H1 (cell line): ENCODE results near the gene ADGRE2. TPM values are rescaled to one million over a fixed set of nuclear protein-coding genes. Genes with fewer than 3 reads are reported as not detected.

Source experiments
- CTCF ChIA-PET: fragments of 300-600 bp; sonication (Branson Sonifier 250); formaldehyde crosslinking; loops from one replicate; lab custom pipeline; 2021; ENCODE audit not compliant: partially characterized antibody; lab: Charles Lee
- POLR2A ChIA-PET: fragments of 300-600 bp; sonication (Branson Sonifier 250); formaldehyde crosslinking; loops from one replicate; lab custom pipeline; 2021; ENCODE audit warnings: inconsistent platforms; ENCODE audit not compliant: partially characterized antibody; lab: Charles Lee
- DNase-seq, 2 experiments: peaks; one replicate each; pipeline versions ENCODE4 v3.0.0 to v3.0.0-alpha.2; 2010 to 2022; ENCODE audit warnings: low spot score in 2 of 2, low read depth in 1 of 2, mixed read lengths in 1 of 2
- FAIRE-seq: peaks from 2 replicates; lab custom pipeline; 2011; peaks lifted over from hg19 to GRCh38; lab: Jason Lieb, UNC
- H2AFZ ChIP-seq: 2 replicates; pipeline ENCODE4 v1.8.1; 2012; ENCODE audit warnings: low read length, inconsistent platforms
- H2AK5ac ChIP-seq: 2 replicates; pipeline ENCODE4 v1.6.1; 2013; ENCODE audit warnings: low read depth, low read length
- H2BK120ac ChIP-seq: replicated peaks from 2 replicates; pipeline ENCODE3; 2013; ENCODE audit warnings: low read depth, low read length, inconsistent platforms
- H2BK12ac ChIP-seq: 2 replicates; pipeline ENCODE4 v1.6.1; 2013; ENCODE audit warnings: low read depth, low read length
- H2BK15ac ChIP-seq: 2 replicates; pipeline ENCODE4 v1.6.1; 2013; ENCODE audit warnings: low read length
- H2BK20ac ChIP-seq: 2 replicates; pipeline ENCODE4 v1.6.1; 2013; ENCODE audit warnings: low read length
- H2BK5ac ChIP-seq: 2 replicates; pipeline ENCODE4 v1.6.1; 2013; ENCODE audit warnings: low read depth, low read length
- H3K14ac ChIP-seq: 2 replicates; pipeline ENCODE4 v1.6.1; 2013; ENCODE audit warnings: inconsistent platforms; ENCODE audit not compliant: insufficient read length
- H3K18ac ChIP-seq: 2 replicates; pipeline ENCODE4 v1.6.1; 2013; ENCODE audit warnings: low read length; ENCODE audit errors: extremely low read depth
- H3K23ac ChIP-seq: 2 replicates; pipeline ENCODE4 v1.6.1; 2013; ENCODE audit warnings: inconsistent platforms; ENCODE audit not compliant: insufficient read length
- H3K23me2 ChIP-seq: 2 replicates; pipeline ENCODE4 v1.6.1; 2013; ENCODE audit warnings: low read depth, low read length
- H3K27ac ChIP-seq: 2 replicates; pipeline ENCODE4 v1.6.1; 2011; ENCODE audit warnings: low read depth, low read length, inconsistent platforms
- H3K27me3 ChIP-seq, 4 experiments: replicated peaks in 1 of 4; 1 replicate in 1 of 4; 2 replicates in 3 of 4; pipeline versions ENCODE4 v1.6.1 to v1.8.1; 2011 to 2013; ENCODE audit warnings: low read length in 3 of 4, mild to moderate bottlenecking in 3 of 4, inconsistent platforms in 2 of 4, mixed read lengths in 2 of 4, moderate library complexity in 1 of 4; ENCODE audit not compliant: control insufficient read depth in 3 of 4, insufficient read depth in 3 of 4; ENCODE audit errors: extremely low read depth in 1 of 4
- H3K36me3 ChIP-seq, 4 experiments: 2 replicates each; pipeline versions ENCODE4 v1.6.1 to v1.8.1; 2011 to 2013; ENCODE audit warnings: mild to moderate bottlenecking in 4 of 4, low read length in 3 of 4, moderate library complexity in 2 of 4, control low read depth in 1 of 4, inconsistent platforms in 1 of 4; ENCODE audit not compliant: insufficient read depth in 4 of 4, control insufficient read depth in 2 of 4
- H3K4ac ChIP-seq: replicated peaks from 2 replicates; pipeline ENCODE3; 2013; ENCODE audit warnings: low read length, low read depth, mixed read lengths, inconsistent platforms; ENCODE audit not compliant: insufficient read length
- H3K4me1 ChIP-seq, 4 experiments: replicated peaks in 1 of 4; 1 replicate in 1 of 4; 2 replicates in 3 of 4; pipeline versions ENCODE4 v1.6.1 to v1.8.1; 2011 to 2013; ENCODE audit warnings: low read length in 3 of 4, inconsistent platforms in 2 of 4, mixed read lengths in 1 of 4; ENCODE audit not compliant: insufficient read depth in 4 of 4, control insufficient read depth in 3 of 4
- H3K4me2 ChIP-seq, 2 experiments: 2 replicates each; pipeline versions ENCODE4 v1.6.1 to v1.8.1; 2011 to 2013; ENCODE audit warnings: low read depth in 2 of 2, low read length in 2 of 2, control low read depth in 1 of 2, inconsistent platforms in 1 of 2, mild to moderate bottlenecking in 1 of 2; ENCODE audit not compliant: insufficient read depth in 1 of 2
- H3K4me3 ChIP-seq, 4 experiments: fragments of 200-600, 300-600 bp in 1 of 4; sonication (generic), shearing (Covaris generic), sonication (Bioruptor Twin) in 1 of 4; 2 replicates each; pipeline versions ENCODE4 v1.5.1 to v1.8.1; 2011 to 2016; ENCODE audit warnings: low read length in 4 of 4, low read depth in 3 of 4, control low read depth in 2 of 4, inconsistent platforms in 2 of 4, mild to moderate bottlenecking in 2 of 4, mixed read lengths in 1 of 4, moderate library complexity in 1 of 4; ENCODE audit not compliant: insufficient read depth in 2 of 4; ENCODE audit errors: extremely low read depth in 1 of 4
- H3K56ac ChIP-seq: replicated peaks from 2 replicates; pipeline ENCODE3; 2013; ENCODE audit warnings: low read depth, mild to moderate bottlenecking, mixed read lengths, low read length, inconsistent platforms; ENCODE audit not compliant: insufficient read length
- H3K79me1 ChIP-seq: 2 replicates; pipeline ENCODE4 v1.6.1; 2013; ENCODE audit warnings: low read depth, low read length, control low read depth
- H3K79me2 ChIP-seq, 2 experiments: 2 replicates each; pipeline versions ENCODE4 v1.6.1 to v1.8.1; 2012 to 2013; ENCODE audit warnings: low read length in 2 of 2, mild to moderate bottlenecking in 2 of 2, inconsistent platforms in 1 of 2; ENCODE audit not compliant: insufficient read depth in 2 of 2, control insufficient read depth in 1 of 2
- H3K9ac ChIP-seq, 4 experiments: replicated peaks in 1 of 4; 1 replicate in 1 of 4; 2 replicates in 3 of 4; pipeline versions ENCODE4 v1.6.1 to v1.8.1; 2011 to 2013; ENCODE audit warnings: low read depth in 3 of 4, low read length in 3 of 4, control low read depth in 2 of 4, mild to moderate bottlenecking in 2 of 4, moderate library complexity in 2 of 4, inconsistent platforms in 1 of 4; ENCODE audit errors: extremely low read depth in 1 of 4
- H3K9me3 ChIP-seq, 2 experiments: 2 replicates each; pipeline versions ENCODE4 v1.6.1 to v1.8.1; 2012 to 2013; ENCODE audit warnings: mild to moderate bottlenecking in 2 of 2, moderate library complexity in 2 of 2, control low read depth in 1 of 2, inconsistent platforms in 1 of 2, low read depth in 1 of 2, low read length in 1 of 2, mixed read lengths in 1 of 2; ENCODE audit not compliant: insufficient read depth in 2 of 2
- H4K20me1 ChIP-seq, 2 experiments: replicated peaks in 1 of 2; 2 replicates each; pipeline versions ENCODE3 to v1.8.1; 2011 to 2013; ENCODE audit warnings: inconsistent platforms in 2 of 2, low read length in 2 of 2, mild to moderate bottlenecking in 1 of 2; ENCODE audit not compliant: insufficient read depth in 2 of 2, control insufficient read depth in 1 of 2
- H4K5ac ChIP-seq: 2 replicates; pipeline ENCODE4 v1.6.1; 2013; ENCODE audit warnings: low read length, low read depth, mixed read lengths, inconsistent platforms; ENCODE audit not compliant: insufficient read length
- H4K8ac ChIP-seq: 2 replicates; pipeline ENCODE4 v1.8.0; 2013; ENCODE audit warnings: mild to moderate bottlenecking, moderate library complexity, low read length, inconsistent platforms; ENCODE audit not compliant: insufficient read depth; ENCODE audit errors: extremely low read depth
- H4K91ac ChIP-seq: replicated peaks from 2 replicates; pipeline ENCODE3; 2013; ENCODE audit warnings: low read length, mixed read lengths, inconsistent platforms; ENCODE audit not compliant: insufficient read length
- BACH1 ChIP-seq: IDR thresholded peaks from 2 replicates; pipeline ENCODE4 v1.6.1; 2012; ENCODE audit warnings: low read length, improper control_type of control experiment
- CTCF ChIP-seq, 3 experiments: IDR thresholded peaks; 1 replicate in 2 of 3; 2 replicates in 1 of 3; pipeline versions ENCODE4 v1.5.1 to v1.6.1; 2011; ENCODE audit warnings: low read length in 3 of 3, mild to moderate bottlenecking in 3 of 3, inconsistent platforms in 2 of 3, low read depth in 1 of 3, moderate library complexity in 1 of 3; ENCODE audit not compliant: insufficient read depth in 1 of 3; ENCODE audit errors: control extremely low read depth in 1 of 3
- KDM1A ChIP-seq: fragments of 200-600, 300-600 bp; sonication (generic); IDR thresholded peaks from 2 replicates; pipeline ENCODE4 v1.7.1; 2016; ENCODE audit warnings: mild to moderate bottlenecking, low read length, borderline replicate concordance
- KDM4A ChIP-seq: IDR thresholded peaks from one replicate; pipeline ENCODE4 v1.7.1; 2012; ENCODE audit warnings: low read depth, mild to moderate bottlenecking, moderate library complexity, low read length, inconsistent platforms; ENCODE audit not compliant: severe bottlenecking
- PHF8 ChIP-seq: fragments of 200-600 bp; sonication (generic); conservative IDR thresholded peaks from 2 replicates; pipeline ENCODE4 v1.7.1; 2012; ENCODE audit warnings: low read depth, mild to moderate bottlenecking, inconsistent platforms, low read length, moderate library complexity
- POLR2A ChIP-seq, 2 experiments: IDR thresholded peaks; 1 replicate in 1 of 2; 2 replicates in 1 of 2; pipeline ENCODE4 v1.6.1; 2011; ENCODE audit warnings: low read depth in 2 of 2, low read length in 2 of 2, mild to moderate bottlenecking in 2 of 2; ENCODE audit errors: control extremely low read depth in 1 of 2
- RFX5 ChIP-seq: IDR thresholded peaks from 2 replicates; pipeline ENCODE4 v1.6.1; 2011; ENCODE audit warnings: low read depth, low read length, improper control_type of control experiment, borderline replicate concordance
- TAF1 ChIP-seq: IDR thresholded peaks from 2 replicates; pipeline ENCODE4 v1.6.1; 2011; ENCODE audit warnings: mild to moderate bottlenecking, low read depth, low read length
- WGBS, 2 experiments: shearing (Covaris generic) in 1 of 2; methylation state at CpG; one replicate each; pipeline versions ENCODE4 v1.1.6 to v1.1.7; 2013 to 2015; ENCODE audit warnings: low lambda C conversion rate in 2 of 2, mixed read lengths in 2 of 2, inconsistent platforms in 1 of 2, low coverage in 1 of 2, missing lambda C conversion rate in 1 of 2; ENCODE audit not compliant: insufficient replicate concordance in 2 of 2, insufficient coverage in 1 of 2, insufficient read length in 1 of 2; ENCODE audit errors: extremely low coverage in 1 of 2, missing lambda C conversion rate in 1 of 2; 5-methylcytosine and 5-hydroxymethylcytosine counted together
- polyA plus RNA-seq, 7 experiments: library from polyadenylated mRNA; depleted of rRNA in 3 of 7; stranded (reverse) in 5 of 7; unstranded in 2 of 7; fragments of >200 nt in 5 of 7; fragments of 200-250 nt in 2 of 7; gene quantifications; 1 replicate in 5 of 7; 2 replicates in 1 of 7; 4 replicates in 1 of 7; pipeline versions ENCODE4 v1.2.1 to v1.2.3, GENCODE V29; 2011 to 2013; ENCODE audit warnings: missing spikeins in 2 of 7, mixed read lengths in 2 of 7
- total RNA-seq: library from RNA; stranded (reverse); fragmentation: NEBNext Ultra II Directional; extraction: Animal tissue kit (Norgen Biotek cat#: 25700); gene quantifications from 2 replicates; pipeline ENCODE4 v1.2.1, GENCODE V29; 2021

The ADGRE2 gene
- total and polyA plus RNA-seq, 2 of the 8 experiments (the other 6 are each of a cell fraction or from before 2014, with no cell fraction given) = 2.0 to 4.5 TPM

GRCh38 chr19:14775869-14776586, 2.3 kb downstream of the ADGRE2 start:
- DNase-seq = peak in 1 of 2 experiments; percentile 60
- Histone ChIP-seq H4K20me1 (no peaks in the 10 kb centered on the region), H3K36me3 (0 out of 8 replicates have a peak, but pooled peaks cover 0 to 9% (median 3%) of the 10 kb centered on the region in 4 experiments), H3K18ac (peak overlapping the region; percentile 78), H3K9me3 (no peaks in the 10 kb centered on the region), H4K8ac (no peak overlapping the region; the same call in 1 of the 2 replicates), H2BK15ac (no peak overlapping the region), H3K79me1 (no peaks in the 10 kb centered on the region), H2BK12ac (no peak overlapping the region), H3K4ac (no peak overlapping the region), H3K79me2 (no peaks in the 10 kb centered on the region), H3K14ac (no peak overlapping the region), H4K91ac (no peak overlapping the region), H3K4me2 (peak overlapping the region; percentile 78 to 82), H3K4me1 (peaks cover 0 to 4% (median 0%) of the 10 kb centered on the region in 4 experiments; a peak in 3 of 7 replicates), H3K27me3 (peaks cover 0 to 4% (median 0%) of the 10 kb centered on the region in 4 experiments; a peak in 1 of 7 replicates), H3K56ac (no peak overlapping the region), H2AFZ (peak overlapping the region; percentile 65; the same call in 1 of the 2 replicates), H2BK120ac (no peak overlapping the region), H2BK20ac (no peak overlapping the region), H3K27ac (no peak overlapping the region), H2AK5ac (no peak overlapping the region), H3K4me3 (peak overlapping the region; percentile 40 to 71 (median 48)), H4K5ac (no peak overlapping the region), H3K23ac (no peak overlapping the region), H3K23me2 (peaks cover 10% of the 10 kb centered on the region; the same call in 1 of the 2 replicates), H2BK5ac (no peak overlapping the region; the same call in 1 of the 2 replicates), H3K9ac (peak overlapping the region in 1 of 4 experiments; percentile 5; a peak in 2 of 7 replicates)
- POLR2A ChIA-PET = interaction anchor here (0.5 to 4.1 kb wide), 8 partner anchors 8 to 385 kb away, joined by 3 to 18 read pairs (median 3); no protein-coding TSS in a partner anchor
- 10% methylated on average over 19 of the region's 22 CpGs; no CpG with 5 or more reads in 1 of the 2 experiments for WGBS, 2 experiments
- FAIRE-seq = no peak
- CTCF ChIA-PET = interaction anchor here (0.6 to 3.0 kb wide), 9 partner anchors 9 to 217 kb away, joined by 3 to 13 read pairs (median 4); partner anchors contain the start of gene NDUFB7
- 0 out of 2 replicates have a peak, but pooled peaks have one; percentile 12 for TF ChIP-seq KDM1A
- TF ChIP-seq RFX5 = no peak
- TF ChIP-seq PHF8 = 0 out of 2 replicates have a peak, but pooled peaks have one; percentile 0
- no peak for TF ChIP-seq BACH1
- TF ChIP-seq KDM4A = peak; percentile 61
- TF ChIP-seq CTCF (IDR thresholded peaks at IDR 0.05; ENCODE audit: control extremely low read depth in 1 of 3, insufficient read depth in 1 of 3, low read depth in 1 of 3, low read length in 3 of 3) = no peak
- TF ChIP-seq POLR2A (IDR thresholded peaks at IDR 0.05; ENCODE audit: control extremely low read depth in 1 of 2, low read depth in 2 of 2, low read length in 2 of 2) = peak in 1 of 2 experiments; percentile 1; a peak in 1 of 3 replicates
- 0 out of 2 replicates have a peak, but pooled peaks have one; percentile 15 for TF ChIP-seq TAF1
